Stomach smooth muscle (tissue), 2 donors: Measurements from ENCODE around the gene DCAF7.
A peak's percentile ranks its signal among the peaks of the same experiment; 100 is the strongest.

Experiments used
- H3K27ac ChIP-seq: one replicate; pipeline ENCODE4 v1.7.0; 2013; ENCODE audit warnings: mild to moderate bottlenecking, low read length, inconsistent platforms
- H3K27me3 ChIP-seq, 2 donors: one replicate each; pipeline ENCODE4 v1.7.0; 2013; ENCODE audit warnings: low read length in 2 of 2; ENCODE audit not compliant: insufficient read depth in 2 of 2, control insufficient read depth in 1 of 2
- H3K36me3 ChIP-seq, 2 donors: one replicate each; pipeline ENCODE4 v1.7.0; 2013; ENCODE audit warnings: low read length in 2 of 2; ENCODE audit not compliant: control insufficient read depth in 2 of 2, insufficient read depth in 2 of 2
- H3K4me1 ChIP-seq: one replicate; pipeline ENCODE4 v1.7.0; 2013; ENCODE audit warnings: low read length; ENCODE audit not compliant: control insufficient read depth, insufficient read depth
- H3K4me3 ChIP-seq, 2 donors: one replicate each; pipeline ENCODE4 v1.7.0; 2013; ENCODE audit warnings: low read length in 2 of 2
- H3K9ac ChIP-seq, 2 donors: one replicate each; pipeline ENCODE4 v1.7.0; 2013; ENCODE audit warnings: low read length in 2 of 2, mild to moderate bottlenecking in 1 of 2
- H3K9me3 ChIP-seq, 2 donors: one replicate each; pipeline ENCODE4 v1.7.0; 2013; ENCODE audit warnings: low read length in 2 of 2; ENCODE audit not compliant: control insufficient read depth in 2 of 2
- donor health status: healthy.
- donor health status: Pancreatic carcinoma.

Gene DCAF7

DNA sequence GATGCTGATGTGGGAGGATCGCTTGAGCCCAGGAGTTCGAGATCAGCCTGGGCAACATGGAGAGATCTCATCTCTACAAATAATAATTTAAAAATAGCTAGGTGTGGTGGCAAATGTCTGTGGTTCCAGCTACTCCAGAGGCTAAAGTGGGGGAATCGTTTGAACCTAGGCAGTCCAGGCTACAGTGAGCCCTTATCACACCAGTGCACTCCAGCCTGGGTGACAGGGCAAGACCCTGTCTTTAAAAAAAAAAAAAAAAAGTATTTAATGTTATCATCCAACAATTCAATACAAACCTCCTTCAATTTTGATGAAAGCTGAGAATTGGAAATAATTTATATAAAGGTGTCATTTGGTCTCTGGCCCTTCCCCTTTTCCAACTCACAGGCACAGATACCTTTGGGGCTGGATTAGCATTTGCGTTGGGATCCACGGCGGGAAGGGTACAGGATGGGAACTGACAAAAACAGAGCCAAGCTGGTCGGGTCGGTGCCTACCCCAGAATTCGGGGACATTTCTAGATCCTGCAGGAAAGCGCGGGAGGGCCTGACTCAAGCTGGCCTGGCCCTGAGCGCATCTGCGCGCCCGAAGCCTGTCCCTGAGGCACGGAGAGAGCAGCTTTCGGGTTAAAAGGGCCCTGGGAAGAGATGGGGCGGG, 860 bp upstream of the DCAF7 start:
- Histone ChIP-seq H3K4me3 (peak overlapping the region; percentile 82 to 97), H3K36me3 (no peaks in the 10 kb centered on the region), H3K9me3 (no peaks in the 10 kb centered on the region), H3K9ac (peak overlapping the region; percentile 89 to 91), H3K27me3 (no peaks in the 10 kb centered on the region), H3K4me1 (peaks cover 16% of the 10 kb centered on the region), H3K27ac (peak overlapping the region; percentile 88)

DNA sequence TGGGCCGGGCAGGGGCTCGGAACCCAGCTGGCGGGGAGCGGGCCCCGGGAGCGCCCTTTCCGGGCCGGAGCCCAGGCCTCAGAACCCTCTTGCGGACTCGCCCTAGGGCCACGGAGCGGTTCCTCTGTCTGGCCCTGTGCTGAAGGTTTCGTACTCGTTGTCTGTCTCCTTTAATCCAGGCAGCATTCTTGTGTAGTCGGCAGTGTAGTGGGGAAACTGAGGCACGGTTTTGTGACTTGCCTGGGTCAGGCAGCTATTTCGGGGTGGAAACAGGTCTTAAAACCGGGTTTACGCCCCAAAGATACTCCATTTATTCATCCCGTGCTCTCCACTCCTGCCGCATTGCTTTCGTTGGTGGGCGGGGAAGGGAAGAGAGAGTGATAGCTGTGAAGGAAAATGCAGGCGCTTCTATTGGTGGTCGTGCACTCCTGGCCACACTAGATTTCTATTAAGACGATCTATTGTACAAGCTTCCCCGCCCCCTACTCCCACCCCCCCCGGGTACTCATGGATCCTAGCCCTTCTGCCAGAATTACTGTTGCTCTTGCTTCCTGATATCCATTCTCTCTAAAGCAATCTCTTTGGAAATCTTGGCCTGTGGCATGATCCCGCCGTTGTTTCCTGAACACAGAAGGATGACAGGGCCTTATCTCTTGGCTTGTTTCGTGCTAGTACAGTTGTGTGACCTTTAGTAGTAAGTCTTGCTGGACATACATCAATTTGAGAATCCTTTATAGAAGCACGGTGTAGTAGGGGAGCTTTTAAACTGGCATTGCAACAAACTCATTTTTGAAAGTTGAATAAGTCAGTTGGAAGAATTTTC, 751 bp downstream of the DCAF7 start:
- Histone ChIP-seq H3K9ac (peak overlapping the region; percentile 90 to 94), H3K27me3 (no peaks in the 10 kb centered on the region), H3K4me1 (peaks cover 18% of the 10 kb centered on the region), H3K4me3 (peak overlapping the region; percentile 97 to 100), H3K27ac (peak overlapping the region; percentile 71), H3K36me3 (no peaks in the 10 kb centered on the region), H3K9me3 (no peaks in the 10 kb centered on the region)

DNA sequence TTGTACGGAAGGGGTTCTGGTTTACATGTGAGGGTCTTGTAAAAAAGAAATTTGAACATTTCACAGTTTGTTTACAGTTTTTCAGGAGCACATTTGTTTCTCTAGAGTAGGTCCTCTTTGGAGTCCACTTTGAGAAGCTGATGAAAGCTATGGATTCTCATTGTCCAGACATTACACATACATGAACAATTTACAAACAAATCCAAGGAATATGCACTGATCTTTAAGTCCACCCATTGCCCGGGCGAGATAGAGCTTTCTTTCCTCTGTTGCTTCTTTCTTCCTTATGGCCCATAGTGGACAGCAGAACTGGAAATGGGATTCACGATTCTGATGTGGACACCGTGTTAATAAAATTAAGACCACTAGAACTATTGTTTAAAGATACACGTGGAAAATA, 1.9 kb downstream of the DCAF7 start:
- Histone ChIP-seq H3K27me3 (no peaks in the 10 kb centered on the region), H3K9ac (no peak overlapping the region), H3K4me1 (peaks cover 18% of the 10 kb centered on the region), H3K36me3 (no peaks in the 10 kb centered on the region), H3K27ac (no peak overlapping the region), H3K9me3 (no peaks in the 10 kb centered on the region), H3K4me3 (peak overlapping the region; percentile 55 to 97)

DNA sequence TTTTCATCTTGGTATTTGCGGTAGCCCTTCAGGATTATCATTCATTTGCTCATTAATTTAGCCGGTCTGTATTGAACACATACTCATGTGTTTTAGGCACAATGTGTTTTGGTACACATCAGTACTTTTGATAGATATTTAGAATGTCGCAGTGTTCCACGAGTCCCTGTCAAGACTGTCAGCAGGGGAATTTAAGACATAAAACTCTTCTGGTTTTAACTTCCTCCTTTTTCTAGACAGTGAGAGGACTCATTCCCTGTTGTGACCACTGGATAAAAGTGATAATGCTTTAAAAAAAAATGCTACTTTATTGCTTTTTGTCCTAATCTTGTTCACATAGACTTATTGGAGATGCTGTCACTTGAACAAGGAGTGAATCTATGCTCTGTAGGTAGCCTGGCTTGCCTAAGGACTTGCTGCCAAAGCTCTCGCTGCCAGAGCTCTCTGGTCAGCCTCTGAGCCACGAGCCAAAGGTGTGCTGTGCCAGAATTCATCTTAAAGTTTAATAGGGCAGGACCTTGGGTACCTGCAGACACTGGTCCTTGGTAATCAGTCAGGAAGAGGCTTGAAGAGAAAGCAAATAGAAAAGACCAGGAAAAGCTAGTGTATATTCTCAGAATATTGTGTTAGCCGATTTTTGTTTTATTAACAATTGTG, 5.4 kb downstream of the DCAF7 start:
- Histone ChIP-seq H3K9me3 (no peaks in the 10 kb centered on the region), H3K36me3 (no peaks in the 10 kb centered on the region), H3K4me1 (peaks cover 15% of the 10 kb centered on the region), H3K27me3 (no peaks in the 10 kb centered on the region), H3K9ac (no peak overlapping the region), H3K4me3 (no peak overlapping the region), H3K27ac (no peak overlapping the region)

DNA sequence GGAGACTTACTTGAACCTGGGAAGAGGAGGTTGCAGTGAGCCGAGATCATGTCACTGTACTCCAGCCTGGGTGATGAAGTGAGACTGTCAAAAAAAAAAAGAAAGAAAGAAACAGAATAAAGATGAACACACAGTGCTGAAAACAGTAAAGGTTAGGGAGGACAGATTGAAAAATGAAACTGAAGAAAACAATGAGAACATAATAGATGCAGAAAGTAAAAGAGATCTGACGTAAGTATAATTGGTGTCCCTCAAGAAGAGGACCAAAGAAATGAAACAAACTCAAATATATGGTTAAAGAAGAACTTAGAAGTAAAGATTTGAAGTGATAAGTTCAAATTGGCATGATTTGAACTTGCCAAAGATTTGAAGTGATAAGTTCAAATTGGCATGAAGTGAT, 7.1 kb downstream of the DCAF7 start:
- peaks cover 8% of the 10 kb centered on the region for H3K4me1 ChIP-seq

DNA sequence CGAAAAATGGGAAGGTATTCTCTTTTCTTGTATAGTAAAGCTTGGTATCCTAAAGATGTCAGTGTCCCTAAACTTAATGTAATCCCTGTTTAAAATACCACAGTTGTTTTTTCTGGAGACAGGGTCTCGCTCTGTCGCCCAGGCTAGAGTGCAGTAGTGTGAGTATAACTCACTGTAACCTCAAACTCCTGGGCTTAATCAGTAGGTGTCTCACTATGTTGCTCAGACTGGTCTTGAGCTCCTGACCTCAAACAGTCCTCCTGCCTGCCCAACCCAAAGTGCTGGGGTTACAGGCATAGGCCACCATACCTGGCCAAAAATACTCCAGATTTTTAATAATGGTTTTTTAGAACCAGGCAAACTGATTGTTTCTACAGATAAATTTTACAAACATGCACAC, 8.2 kb downstream of the DCAF7 start:
- Histone ChIP-seq H3K9ac (no peak overlapping the region), H3K4me1 (peaks cover 4% of the 10 kb centered on the region), H3K9me3 (no peaks in the 10 kb centered on the region), H3K27ac (no peak overlapping the region), H3K4me3 (no peak overlapping the region), H3K36me3 (no peaks in the 10 kb centered on the region), H3K27me3 (no peaks in the 10 kb centered on the region)

More for the DNA sequence above, 7.1 kb downstream of the DCAF7 start:
- Histone ChIP-seq H3K4me3 (no peak overlapping the region), H3K36me3 (no peaks in the 10 kb centered on the region), H3K9ac (no peak overlapping the region), H3K9me3 (no peaks in the 10 kb centered on the region), H3K27ac (no peak overlapping the region), H3K27me3 (no peaks in the 10 kb centered on the region)

DNA sequence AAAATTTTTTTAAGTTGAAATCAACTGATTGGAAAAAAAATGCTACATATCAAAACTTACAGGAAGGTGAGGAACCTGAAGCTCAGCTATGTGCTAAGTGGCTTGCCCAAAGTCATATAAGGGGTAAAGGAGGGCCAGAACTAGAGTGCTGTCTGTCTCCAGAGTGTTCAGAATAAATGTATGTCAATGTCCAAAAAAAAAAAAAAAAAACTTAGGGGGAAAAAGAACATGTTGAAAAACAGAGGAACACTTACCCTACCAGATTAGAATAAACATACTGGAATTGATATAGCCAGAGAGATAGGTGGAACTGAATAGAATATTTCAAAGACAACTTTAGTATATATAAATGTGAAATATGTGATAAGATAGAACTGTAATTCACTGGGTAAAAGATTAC, 11.5 kb downstream of the DCAF7 start:
- H3K36me3 ChIP-seq: no peaks in the 10 kb centered on the region
- H3K9ac ChIP-seq: no peak overlapping the region
- no peaks in the 10 kb centered on the region for H3K4me1 ChIP-seq
- H3K27me3 ChIP-seq: no peaks in the 10 kb centered on the region
- H3K27ac ChIP-seq: no peak overlapping the region
- H3K9me3 ChIP-seq: no peaks in the 10 kb centered on the region
- H3K4me3 ChIP-seq: no peak overlapping the region

DNA sequence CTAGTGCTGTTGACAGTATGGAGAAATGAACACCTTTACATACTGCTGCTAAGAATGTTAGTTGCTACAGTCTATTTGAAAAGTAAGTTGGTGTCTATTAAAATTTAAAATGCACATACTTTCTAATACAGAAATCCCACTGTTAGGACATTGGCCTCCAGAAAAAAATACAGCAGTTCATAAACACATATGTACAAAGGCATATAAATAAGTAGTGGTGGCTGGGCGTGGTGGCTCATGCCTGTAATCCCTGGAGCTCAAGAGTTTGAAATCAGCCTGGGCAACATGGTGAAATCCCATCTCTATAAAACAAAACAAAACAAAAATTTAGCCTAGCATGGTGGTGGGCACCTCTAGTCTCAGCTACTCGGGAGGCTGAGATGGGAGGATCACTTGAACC, 13.1 kb downstream of the DCAF7 start:
- H3K4me1 ChIP-seq: no peaks in the 10 kb centered on the region
- H3K9me3 ChIP-seq: no peaks in the 10 kb centered on the region
- H3K36me3 ChIP-seq: no peaks in the 10 kb centered on the region
- no peak overlapping the region for H3K9ac ChIP-seq
- H3K27me3 ChIP-seq: no peaks in the 10 kb centered on the region
- no peak overlapping the region for H3K27ac ChIP-seq
- no peak overlapping the region for H3K4me3 ChIP-seq

DNA sequence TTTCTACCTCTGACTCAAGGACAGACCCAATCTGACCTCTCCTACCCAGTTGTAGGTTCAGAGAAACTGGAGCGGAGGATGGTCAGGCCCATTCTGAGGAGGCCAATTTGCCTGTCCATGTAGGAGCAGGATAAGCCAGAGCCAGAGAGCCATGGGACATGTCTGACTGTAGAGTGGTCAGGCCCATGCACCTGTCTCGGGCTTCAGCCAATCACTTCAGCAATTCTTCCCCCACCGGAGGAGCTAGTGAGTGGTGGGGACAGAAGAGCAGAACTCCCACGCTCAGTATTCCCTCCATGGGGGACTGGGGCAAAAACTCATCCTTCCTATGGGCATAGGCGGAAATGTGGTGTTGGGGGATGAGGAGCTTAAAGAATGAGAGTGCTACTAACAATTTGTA, 14.3 kb downstream of the DCAF7 start:
- Histone ChIP-seq H3K9ac (no peak overlapping the region), H3K36me3 (no peaks in the 10 kb centered on the region), H3K4me1 (no peaks in the 10 kb centered on the region), H3K4me3 (no peak overlapping the region), H3K9me3 (no peaks in the 10 kb centered on the region), H3K27me3 (no peaks in the 10 kb centered on the region), H3K27ac (no peak overlapping the region)

DNA sequence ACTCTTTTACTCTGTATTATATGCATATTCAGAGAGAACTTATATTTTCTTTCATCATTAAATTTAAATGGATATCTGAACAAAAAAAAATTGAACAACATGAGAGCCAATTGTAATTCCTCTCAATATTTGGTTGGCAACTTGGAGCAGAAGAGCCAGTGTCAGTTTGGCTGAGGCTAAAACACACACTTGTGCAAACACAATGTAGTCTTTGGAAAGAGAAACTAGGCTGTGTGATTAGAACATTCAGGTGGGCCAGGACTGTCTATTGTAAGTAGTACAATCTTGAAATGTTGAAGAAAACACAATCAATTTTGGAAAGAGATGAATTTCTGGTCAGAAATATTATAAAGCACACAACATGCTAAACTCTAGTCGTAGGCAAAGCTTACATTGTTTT, 17.0 kb downstream of the DCAF7 start:
- Histone ChIP-seq H3K36me3 (no peaks in the 10 kb centered on the region), H3K4me3 (no peak overlapping the region), H3K9ac (no peak overlapping the region), H3K4me1 (no peaks in the 10 kb centered on the region), H3K27me3 (no peaks in the 10 kb centered on the region), H3K27ac (no peak overlapping the region), H3K9me3 (no peaks in the 10 kb centered on the region)

DNA sequence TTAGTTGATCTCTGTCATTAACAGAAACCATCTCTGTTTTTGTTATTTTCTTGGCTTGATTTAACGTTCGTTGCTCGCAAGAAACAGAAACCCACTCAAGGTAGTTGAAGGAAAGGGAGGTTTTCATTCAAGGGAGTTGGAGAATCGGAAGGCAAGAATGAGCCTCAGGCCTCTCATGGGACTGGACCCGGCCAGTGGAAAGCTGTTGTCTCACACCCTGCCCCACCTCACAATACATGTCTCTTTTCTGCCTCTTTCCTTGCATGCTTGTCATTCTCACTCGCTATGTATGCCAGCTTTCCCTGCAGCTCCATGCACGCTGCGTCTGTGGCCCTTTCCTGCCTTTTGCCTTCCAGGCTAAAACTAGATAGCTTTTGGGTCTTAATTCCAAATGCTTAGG, 18.3 kb downstream of the DCAF7 start:
- Histone ChIP-seq H3K9ac (no peak overlapping the region), H3K36me3 (no peaks in the 10 kb centered on the region), H3K27me3 (no peaks in the 10 kb centered on the region), H3K4me3 (no peak overlapping the region), H3K9me3 (no peaks in the 10 kb centered on the region), H3K4me1 (no peaks in the 10 kb centered on the region), H3K27ac (no peak overlapping the region)
